CD4-positive, alpha-beta T cell treated with Interleukin-4 for 4 hours (primary cell): Measurements from ENCODE around the gene BCKDK.
A peak's percentile ranks its signal among the peaks of the same experiment; 100 is the strongest.
"Not testable (repeated sequence)": the region's sequence is repeated elsewhere in the genome, so short reads cannot be mapped to it uniquely, and the experiment has no call there.

Experiments
- DNase-seq: peaks from one replicate; pipeline ENCODE4 v3.0.0-alpha.2; 2020

Gene BCKDK

DNA sequence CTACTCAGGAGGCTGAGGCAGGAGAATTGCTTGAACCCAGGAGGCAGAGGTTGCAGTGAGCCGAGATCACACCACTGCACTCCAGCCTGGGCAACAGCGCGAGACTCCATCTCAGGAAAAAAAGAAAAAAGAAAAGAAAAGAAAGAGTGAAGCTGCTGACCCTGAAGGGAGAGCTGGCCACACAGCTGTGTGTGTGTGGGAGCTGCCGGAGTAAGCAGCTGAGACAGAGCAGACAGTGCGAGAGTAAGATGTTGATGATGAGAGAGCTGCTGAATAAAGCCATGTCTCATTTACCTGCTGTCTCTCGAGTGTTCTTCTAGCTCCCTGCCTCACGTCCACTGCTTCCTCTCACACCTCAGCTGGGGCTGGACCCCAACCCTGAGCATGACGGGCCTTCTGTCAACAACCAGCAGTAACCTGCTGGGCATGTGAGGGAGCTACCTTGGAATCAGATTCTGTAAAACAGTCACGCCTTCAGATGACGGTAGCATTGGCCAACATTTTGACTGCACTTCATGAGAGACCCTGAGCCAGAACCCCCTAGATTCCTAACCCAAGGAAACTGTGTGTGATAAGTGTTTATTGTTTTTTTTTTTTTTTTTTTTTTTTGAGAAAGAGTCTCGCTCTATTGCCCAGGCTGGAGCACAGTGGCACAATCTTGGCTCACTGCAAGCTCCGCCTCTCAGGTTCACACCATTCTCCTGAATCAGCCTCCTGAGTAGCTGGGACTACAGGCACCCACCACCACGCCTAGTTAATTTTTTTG lies 7.1 kb upstream of the BCKDK start:
- not testable (repeated sequence) for DNase-seq

DNA sequence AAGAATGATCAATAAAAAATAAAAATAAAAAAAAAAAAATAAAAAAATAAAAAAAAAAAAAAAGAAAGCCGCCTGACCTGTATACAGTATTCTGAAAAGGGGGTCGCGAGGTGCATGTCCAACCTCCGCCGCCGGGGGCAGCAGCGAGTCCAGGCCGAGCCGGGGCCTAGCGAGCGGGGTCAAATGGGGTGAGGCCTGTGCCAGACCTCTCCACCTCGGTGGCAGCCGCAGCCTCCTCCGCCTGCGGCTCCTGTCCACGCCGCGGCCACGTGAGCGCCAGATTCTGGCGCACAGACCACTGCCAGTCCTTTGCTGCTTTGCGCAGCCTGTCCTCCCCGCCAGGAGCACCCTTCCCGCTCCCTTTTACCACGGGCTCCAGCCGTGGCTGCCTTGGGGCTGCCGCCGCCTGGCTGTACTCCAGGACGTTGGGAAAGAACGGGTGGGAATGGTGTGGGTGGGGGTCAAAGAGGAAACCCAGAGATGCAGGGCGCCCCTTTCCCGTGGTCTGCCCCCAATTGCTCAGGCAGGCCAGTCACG lies 2.4 kb upstream of the BCKDK start:
- peak; percentile 70 for DNase-seq

DNA sequence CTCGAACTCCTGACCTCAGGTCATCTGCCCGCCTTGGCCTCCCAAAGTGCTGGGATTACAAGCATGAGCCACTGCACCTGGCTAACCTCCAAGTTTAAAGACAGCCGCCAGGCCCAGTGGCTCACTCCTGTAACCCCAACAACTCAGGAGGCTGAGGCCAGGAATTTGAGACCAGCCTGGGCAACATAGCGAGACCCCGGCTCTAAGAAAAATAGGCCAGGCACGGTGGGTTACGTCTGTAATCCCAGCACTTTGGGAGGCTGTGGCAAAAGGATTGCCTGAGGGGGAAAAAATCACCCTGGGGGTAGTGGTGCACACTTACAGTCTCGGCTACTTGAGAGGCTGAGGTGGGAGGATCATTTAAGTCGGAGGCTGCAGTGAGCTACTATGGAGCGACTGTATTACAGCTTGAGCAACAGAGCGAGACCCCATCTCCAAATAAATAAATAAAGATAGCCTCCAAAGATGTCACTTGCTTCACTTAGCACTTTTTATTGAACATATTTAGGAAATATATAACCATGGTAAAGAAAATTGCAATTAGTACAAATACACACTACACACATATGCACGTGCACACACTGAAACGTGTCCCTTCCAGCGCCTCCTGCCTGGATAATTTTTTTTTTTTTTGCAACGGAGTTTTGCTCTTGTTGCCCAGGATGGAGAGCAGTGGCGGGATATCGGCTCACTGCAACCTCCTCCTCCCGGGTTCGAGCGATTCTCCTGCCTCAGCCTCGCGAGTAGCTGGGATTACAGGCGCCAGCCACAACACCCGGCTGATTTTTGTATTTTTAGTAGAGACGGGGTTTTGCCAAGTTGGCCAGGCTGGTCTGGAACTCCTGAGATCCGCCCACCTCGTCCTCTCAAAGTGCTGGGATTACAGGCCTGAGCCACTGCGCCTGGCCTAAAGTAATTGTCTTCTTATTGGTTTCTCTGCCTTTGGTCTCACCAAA lies 1.4 kb upstream of the BCKDK start:
- no peak for DNase-seq

DNA sequence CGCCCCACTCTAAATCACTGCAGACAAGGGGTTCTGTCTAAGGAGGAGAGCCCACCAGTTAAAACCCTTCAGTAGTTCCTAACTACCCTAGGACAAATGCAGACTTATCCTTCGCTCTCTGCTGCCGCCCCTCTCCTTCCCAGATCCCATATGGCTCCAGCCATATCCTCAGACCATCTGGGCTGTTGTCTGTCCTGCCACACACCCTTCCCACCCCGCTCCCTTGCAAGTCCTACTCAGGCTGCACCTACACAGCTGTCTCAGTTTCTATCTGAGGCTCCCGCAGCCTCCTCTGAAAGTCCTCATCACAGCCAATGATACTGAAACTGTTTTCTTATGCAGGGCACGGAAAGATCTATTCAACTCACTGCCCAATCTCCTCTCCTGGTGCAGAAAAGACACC lies 720 bp upstream of the BCKDK start:
- no peak for DNase-seq

DNA sequence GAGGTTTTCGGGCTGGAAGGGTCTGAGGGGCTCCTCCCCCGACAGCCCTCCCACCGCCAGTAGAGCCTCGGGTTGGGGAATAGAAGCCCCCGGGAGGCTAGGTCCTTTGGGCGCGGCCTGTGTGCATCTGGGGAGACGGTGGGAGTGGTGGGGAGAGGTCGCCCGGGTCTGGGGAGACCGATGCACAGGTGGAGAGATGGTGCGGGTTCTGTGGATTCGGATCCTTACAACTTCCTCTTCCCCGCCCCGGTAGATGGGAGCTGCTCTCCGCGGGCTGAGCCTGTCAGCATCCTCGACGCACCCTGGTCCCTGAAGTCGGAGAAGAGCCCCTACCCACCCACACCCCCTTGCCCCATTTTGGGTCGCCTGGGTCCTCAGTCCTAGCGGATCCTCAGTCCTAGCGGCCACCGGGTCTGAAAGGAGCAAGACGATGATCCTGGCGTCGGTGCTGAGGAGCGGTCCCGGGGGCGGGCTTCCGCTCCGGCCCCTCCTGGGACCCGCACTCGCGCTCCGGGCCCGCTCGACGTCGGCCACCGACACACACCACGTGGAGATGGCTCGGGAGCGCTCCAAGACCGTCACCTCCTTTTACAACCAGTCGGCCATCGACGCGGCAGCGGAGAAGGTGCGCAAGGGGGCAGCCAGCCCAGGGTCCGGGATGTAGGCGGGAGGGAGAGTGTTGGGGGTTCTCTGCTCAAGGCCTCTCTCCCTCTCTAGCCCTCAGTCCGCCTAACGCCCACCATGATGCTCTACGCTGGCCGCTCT lies 790 bp downstream of the BCKDK start:
- no peak for DNase-seq

DNA sequence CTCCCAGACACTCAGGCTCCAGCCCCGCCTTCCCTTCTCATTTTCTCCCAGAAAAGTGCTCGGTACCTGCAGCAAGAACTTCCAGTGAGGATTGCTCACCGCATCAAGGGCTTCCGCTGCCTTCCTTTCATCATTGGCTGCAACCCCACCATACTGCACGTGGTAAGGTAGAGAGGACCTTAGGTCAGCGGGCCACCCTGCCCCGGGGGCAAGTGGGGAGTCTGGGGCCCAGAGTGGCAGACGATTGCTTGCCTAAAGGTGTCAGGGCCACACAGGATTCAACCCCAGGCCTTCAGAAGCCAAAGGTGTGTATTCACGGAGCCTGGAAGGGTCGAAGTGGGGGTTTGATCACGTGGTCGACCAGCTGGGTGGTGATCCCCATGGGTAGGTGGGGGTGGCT lies 1.4 kb downstream of the BCKDK start:
- DNase-seq: no peak

DNA sequence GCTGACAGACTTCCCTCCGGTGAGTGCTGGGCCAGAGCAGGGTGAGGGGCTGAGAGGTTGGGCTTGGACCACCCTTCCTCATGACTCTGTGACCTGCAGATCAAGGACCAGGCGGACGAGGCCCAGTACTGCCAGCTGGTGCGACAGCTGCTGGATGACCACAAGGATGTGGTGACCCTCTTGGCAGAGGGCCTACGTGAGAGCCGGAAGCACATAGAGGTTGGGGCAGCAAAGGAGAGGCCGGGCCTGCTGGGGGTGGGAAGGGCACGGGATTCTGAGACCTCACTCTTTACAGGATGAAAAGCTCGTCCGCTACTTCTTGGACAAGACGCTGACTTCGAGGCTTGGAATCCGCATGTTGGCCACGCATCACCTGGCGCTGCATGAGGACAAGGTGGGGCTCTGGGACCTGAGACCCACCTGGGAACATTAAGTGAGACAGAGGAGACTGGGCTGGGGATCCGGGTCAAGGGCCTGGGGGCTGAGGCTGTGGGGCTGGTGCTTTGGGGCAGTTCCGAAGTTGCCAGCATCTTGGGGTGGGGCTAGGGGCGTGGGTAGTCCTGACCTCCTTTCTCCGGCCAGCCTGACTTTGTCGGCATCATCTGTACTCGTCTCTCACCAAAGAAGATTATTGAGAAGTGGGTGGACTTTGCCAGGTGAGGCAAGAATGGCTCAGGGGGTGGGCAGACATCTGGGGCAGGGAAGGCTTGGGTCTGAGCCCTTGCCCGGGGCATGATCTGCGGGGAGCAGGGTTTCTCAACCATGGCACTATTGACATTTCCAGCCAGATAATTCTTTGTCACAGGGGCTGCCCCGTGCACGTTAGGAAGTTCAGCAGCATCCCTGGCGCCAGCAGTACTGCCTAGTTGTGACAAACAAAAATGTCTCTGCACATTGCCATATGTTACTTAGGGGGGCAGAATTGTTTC lies 2.2 kb downstream of the BCKDK start:
- DNase-seq: no peak

DNA sequence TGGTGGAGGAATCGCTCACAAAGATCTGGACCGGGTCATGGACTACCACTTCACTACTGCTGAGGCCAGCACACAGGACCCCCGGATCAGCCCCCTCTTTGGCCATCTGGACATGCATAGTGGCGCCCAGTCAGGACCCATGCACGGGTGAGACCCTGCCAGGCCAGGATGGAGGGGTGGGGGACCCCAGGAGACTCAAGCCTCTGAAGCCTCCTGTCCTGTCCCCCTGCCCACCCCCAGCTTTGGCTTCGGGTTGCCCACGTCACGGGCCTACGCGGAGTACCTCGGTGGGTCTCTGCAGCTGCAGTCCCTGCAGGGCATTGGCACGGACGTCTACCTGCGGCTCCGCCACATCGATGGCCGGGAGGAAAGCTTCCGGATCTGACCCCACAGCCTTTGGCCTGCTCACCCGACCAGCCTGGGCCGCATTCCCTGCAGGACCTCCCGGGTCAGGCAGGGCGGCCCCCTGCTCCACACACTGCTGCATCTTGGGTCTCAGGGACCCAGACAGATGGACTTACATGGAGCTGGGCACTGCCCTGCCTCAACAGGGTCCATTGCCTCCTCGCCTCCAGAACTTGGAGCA lies 3.8 kb downstream of the BCKDK start:
- no peak for DNase-seq

DNA sequence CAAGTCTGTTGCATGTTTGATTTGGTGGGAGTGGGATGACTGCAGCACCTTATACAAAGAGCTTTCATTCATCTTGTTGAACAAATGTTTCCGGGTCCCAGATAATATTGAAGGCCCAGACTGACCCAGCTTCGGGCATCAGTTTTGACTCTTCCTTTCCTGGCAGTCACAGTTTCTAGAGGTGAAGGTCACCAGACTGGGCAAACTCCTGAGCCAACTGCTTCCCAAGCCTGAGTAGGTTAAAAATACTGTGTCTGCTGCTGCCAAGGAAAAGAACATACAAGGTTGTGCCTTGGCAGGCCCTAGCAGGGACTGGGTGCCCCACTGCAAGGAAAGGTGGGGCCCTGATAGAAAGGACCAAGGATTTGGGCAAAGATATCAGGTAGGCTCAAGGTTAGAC lies 4.5 kb downstream of the BCKDK start:
- DNase-seq: no peak

DNA sequence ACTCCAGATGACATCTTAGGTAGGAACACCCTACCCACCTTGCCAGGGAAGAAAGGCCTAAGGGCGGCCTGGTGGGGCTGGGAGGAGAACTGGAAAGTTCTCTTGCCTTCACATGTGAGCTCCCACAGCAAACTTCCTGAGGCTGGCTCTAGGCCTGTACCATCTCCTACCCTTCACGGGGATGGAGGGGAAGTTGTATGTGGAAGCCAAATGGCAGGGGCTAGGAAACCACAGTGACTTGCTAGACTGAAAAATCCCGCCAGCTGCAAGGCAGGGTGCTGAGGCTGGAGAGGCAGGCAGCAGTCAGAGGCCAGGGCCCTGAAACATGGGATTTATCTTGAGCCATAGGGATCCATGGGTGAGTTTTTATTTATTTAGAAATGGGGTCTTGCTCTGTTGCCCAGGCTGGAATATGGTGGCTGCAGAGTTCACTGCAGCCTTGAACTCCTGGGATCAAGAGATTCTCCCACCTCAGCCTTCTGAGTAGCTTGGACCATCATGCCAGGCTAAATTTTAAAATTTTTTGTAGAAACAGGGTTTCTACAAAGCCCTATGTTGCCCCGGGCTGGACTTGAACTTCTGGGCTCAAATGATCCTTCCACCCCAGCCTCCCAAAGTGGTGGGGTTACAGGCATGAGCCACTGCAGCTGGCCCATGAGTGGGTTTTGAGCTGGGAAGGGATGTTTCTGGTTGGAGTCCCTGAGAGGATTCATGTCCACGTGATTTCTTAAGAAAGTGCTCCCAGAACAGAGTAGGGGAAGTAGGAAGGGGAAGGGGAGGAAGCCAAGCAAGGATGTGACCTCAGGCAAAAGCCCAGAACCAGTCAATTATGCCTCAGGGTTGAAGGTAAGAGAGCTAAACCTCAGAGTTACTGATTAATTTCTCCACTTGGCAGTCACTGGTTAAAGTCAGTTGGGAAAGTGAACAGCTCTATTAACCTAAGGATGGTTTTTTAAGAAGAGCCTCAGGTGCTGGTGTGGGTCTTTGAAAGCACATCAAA lies 5.2 kb downstream of the BCKDK start:
- peak; percentile 16 for DNase-seq

DNA sequence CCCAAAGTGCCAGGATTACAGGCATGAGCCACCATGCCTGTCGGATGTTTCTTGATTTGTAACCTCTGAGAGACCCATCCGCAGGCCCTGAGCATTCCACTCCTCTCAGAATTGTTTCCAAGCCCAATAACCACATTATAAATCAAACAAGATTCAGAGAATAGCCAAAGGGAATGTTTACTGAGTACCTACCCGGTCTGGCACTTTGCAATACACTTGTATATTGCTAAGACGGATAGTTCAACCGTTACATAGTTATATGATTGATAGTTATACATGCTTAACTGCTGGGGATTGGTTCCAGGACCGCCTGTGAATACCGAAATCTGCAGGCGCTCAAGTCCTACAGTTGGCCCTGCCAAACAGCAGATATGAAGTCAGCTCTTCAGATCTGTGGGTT lies 6.3 kb downstream of the BCKDK start:
- DNase-seq: no peak

DNA sequence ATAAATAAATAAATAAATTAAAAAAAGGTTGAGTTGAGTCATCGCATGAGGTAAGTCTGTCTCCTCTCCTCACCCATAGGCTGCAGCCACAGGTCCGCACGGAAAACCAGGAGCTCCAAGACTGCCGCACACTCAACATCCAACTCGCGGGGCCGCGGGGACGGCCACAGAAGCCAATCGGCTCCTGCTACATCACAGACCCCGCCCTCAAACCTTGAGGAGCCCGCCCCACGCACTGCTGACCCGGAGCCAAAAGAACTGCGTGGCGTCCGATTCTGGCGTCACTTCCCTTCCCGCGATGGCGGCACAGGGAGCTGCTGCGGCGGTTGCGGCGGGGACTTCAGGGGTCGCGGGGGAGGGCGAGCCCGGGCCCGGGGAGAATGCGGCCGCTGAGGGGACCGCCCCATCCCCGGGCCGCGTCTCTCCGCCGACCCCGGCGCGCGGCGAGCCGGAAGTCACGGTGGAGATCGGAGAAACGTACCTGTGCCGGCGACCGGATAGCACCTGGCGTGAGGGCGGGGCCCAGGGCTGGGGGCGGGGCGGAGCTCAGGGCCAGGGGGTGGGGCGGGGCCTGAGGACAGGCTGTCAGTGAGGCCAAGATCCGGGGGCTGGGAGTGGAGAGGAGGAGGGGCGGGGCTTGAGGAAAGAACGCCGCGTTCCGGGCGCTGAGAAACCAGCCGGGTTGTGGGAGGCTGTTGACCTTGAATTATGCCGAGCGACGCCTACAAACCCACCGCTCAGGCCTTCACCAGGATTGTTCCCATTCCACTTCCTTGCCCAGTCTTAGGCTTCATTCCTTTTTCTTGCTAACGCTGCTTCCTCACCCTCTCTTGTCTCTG lies 9.4 kb downstream of the BCKDK start, which contains the start of gene KAT8:
KAT8 (plus strand) TSS at position 281 of the 839 bp plus-strand sequence; CDS start at position 299, 18 bp downstream.
- peak; percentile 96 for DNase-seq

DNA sequence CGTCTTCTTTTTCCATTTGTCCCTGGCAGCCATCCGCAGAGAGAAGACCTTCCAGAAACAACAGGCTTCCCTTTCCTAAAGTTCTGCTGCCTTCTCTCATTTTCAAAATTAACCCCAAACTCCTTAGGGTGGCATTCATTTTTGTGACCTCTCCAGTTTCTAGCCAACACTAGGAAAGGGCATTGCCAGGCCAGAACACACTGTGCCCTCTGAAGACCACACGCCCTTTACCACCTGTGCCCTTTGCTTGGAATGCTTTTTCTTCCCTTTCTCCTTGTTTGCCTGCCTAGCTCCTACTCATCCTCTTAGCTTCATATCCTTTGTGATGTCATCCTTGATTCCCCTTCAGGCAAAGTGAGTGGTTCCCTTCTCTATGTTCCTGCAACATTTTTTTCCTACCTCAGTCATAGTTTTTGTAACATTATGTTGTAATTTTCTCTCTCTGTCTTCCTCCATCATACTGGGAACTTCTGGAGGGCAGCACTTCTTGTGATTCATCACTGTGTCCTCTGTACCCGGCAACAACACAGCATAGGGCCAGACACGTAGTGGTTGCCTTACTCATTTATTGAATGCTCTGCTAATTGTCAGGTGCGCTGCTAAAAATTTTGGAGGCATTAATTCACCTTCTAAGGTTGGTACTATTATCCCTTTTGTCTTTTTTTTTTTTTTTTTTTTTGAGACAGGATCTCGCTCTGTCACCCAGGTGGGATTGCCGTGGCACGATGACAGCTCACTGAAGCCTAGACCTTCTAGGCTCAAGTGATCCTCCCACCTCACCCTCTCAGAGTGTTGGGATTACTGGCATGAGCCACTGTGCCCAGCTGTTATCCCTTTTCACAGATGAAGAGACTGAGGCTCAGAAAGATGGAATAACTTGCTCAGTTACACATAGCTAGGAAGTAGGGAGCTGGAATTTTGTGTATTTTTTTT lies 10.3 kb downstream of the BCKDK start:
- no peak for DNase-seq

DNA sequence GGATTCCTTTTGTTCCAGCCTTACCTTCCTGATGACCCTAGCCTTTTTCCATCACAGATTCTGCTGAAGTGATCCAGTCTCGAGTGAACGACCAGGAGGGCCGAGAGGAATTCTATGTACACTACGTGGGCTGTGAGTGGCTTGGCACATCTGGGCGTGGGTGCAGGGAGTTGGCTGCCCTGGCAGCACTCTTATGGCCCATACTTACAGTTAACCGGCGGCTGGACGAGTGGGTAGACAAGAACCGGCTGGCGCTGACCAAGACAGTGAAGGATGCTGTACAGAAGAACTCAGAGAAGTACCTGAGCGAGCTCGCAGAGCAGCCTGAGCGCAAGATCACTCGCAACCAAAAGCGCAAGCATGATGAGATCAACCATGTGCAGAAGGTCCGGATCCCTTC lies 11.9 kb downstream of the BCKDK start:
- no peak for DNase-seq

DNA sequence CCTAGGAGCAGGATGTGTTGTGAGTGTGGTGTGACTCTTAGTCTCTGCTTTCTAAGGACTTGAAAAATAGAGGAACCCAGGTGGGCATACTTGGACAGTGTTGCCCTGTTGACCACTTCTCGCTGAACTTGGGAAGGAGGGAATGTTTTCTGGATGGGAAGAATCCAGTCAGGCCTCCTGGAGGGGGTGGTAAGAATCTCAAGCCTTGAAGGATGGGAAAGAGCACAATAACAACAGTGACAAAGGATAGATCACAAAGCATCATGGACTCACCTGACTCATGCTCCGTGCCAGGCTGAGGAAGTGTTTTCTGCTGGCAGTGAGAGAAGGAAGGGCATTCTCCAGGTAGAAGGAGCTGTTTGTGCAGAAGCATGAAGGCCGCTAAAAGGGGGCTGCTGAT lies 17.7 kb downstream of the BCKDK start:
- no peak for DNase-seq

DNA sequence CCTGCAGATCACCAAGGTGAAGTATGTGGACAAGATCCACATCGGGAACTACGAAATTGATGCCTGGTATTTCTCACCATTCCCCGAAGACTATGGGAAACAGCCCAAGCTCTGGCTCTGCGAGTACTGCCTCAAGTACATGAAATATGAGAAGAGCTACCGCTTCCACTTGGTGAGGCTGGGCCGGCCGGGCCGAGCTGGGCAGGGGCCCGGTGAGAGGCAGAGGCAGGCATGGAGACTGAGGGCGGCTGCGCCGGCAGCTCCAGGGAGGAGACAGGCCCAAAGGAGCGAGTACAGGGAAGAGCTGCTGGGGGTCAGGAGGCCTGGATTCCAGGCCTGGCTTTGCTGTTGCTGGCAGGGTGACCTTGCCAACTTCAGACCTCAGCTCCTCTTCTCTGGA lies 19.0 kb downstream of the BCKDK start:
- no peak for DNase-seq

DNA sequence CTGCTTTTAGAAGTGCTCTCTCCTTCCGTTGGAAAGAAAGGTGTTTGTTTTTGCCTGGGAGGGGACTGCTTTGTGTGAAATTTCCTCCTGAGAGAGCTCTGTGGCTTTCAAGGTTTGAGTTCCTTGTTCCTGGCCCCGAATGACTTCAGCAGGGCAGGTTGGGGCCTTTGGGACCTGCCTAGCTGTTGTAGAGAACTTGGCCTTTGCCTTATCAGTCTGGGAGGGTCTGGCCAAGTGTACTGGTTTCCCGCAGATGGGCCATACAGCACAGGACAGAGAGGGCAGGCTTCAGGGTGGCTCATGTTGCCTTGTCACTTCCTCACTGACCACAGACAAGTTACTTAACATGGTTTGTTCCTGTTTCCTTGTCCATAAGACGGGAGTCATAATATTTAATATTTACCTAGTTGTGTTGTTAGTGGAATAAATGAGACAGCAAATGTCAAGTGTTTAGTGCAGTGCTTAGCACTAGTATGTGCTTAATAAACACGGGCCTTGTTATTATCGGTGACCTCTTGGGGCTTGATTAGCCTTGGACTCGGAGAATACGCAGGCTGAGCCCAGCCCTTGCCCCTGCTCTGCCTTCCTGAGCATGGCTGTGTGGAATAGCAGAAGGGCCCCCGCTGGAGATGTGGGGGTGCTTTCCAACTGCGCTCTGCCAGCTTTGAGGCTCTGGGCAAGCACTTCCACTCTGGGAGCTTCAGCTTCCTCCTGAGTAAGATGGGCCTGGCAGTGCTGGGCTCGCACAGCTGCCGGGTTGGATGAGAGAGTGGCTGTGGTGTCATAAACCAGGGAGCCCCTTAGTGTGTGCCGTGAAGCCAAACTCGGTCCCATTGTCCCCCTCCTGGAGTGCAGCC lies 20.8 kb downstream of the BCKDK start:
- peak; percentile 22 for DNase-seq
